ENCODE measurements around the gene AXIN1.
A peak's percentile ranks its signal among the peaks of the same experiment; 100 is the strongest.
"Not testable (repeated sequence)": the region's sequence is repeated elsewhere in the genome, so short reads cannot be mapped to it uniquely, and the experiment has no call there.

AXIN1 gene

GRCh38 chr16:354291-354881 lies 1.9 kb upstream of the AXIN1 start:
- no peak for DNase-seq (ENCODE audit: low spot score)

DNA sequence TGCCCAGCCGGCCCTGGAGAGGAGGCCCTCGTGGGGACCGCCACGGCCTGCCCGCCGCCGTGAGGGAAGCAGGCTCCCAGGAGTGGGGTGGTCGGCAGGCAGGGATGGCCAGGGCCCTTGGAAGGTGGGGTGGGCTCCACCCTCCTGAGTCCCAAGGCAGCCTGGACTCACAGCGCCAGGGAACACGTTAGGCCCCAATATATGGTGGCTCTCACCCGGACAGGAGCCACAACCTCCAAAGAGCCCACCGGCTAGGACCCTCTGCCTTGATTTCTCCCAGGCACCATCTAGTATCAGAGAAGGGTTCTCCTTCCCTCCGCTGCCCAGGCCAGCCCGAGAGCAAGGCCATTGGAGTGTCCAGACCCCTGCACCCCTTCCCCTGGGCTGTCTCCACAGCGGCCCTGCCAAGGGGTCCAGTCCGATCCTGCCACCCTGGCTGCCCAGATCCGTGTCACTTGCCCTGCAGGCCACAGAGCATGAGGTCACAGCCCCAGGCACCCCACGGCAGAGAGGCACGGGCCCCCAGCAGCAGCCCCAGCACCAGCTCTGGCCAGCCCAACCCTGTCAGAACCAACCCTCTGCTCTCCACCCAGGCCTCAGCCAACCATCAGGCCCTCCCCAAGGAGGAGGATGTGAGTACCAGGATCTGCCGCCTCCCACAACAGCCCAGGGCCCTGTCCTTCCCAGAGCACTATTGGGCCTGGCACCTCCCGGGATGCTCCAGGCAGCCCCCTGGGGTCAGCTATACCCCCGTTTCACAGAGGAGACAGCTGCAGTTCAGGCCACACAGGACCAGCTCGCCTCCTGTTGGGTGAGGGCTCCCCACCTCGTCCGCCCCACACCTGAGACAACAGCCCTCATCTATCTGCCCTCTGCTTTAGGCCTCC lies 1.1 kb upstream of the AXIN1 start:
- no peak for DNase-seq (ENCODE audit: low spot score)

DNA sequence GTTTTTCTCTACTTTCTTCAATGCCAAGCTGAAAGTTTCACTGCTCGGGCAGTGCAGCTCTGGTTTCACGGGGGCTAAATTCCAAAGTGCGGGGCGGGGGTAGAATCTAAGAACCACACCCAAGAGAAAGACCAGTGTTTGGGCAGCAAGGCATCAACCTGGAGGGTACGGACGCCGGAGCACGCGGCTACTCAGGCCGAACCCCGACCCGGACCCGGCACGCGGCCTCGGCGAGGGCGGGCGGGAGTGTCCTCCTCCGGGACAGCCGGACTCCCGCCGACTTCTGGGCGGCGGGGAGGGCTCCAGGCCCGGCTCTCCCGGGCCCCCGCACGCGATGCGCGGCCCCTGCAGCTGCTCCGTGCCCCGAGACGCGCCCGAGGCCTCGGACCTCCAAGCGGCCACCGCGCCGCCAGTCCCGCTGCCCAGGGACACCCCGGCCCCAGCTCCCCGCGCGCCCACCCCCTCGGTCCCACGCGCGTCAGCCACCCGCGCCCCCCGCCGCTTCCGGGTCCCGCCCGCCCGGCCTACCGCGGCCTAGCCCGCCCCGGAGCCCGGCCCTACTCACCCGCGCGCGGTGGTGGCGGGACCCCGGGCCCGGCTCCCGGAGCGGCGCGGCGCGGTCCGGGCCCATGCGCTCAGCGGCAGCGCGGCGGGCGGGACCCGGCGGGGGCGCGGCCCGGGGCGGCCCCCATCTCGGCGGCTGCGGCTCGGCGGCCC lies 561 bp downstream of the AXIN1 start:
- DNase-seq (ENCODE audit: low spot score), result peak; percentile 71

DNA sequence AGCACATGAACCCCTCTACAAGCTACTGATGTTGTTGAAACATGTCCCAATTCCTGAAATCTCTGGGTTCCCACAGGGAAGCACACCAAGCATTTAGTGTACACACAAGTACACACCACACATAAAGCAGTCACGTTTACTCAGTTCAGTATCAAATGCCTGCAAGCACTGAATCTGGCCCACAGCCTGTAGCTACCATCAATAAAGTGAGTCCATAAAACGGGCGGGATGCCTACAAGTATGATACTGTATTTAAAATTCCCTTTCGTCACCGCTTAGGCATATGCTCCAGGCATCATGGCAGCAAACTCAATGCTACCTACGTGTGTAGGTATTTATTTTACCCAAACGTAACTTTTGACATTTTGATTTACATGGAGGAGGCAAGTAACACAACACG lies 2.3 kb downstream of the AXIN1 start:
- DNase-seq (ENCODE audit: low spot score), result no peak

DNA sequence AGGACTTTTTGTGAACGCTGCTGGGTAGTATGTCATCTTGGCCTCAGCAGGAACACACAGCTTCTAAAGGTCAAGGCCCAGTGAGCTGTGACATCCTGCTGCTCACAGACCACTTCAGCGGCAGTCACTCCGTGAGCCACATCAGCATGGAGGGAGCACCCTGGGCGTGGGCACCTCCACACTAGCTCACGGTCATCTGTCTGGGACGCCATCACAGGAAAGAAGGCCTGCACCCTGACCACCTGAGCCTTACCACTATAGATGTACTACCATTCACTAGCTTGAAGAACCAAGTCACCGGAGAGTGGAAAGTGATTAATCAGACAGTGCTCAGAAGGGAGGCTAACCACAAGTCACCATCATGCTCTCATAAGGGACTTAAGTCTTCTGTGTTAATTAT lies 3.3 kb downstream of the AXIN1 start:
- no peak for DNase-seq (ENCODE audit: low spot score)

GRCh38 chr16:348495-348894 lies 4.0 kb downstream of the AXIN1 start:
- DNase-seq (ENCODE audit: low spot score), result not testable (repeated sequence)

DNA sequence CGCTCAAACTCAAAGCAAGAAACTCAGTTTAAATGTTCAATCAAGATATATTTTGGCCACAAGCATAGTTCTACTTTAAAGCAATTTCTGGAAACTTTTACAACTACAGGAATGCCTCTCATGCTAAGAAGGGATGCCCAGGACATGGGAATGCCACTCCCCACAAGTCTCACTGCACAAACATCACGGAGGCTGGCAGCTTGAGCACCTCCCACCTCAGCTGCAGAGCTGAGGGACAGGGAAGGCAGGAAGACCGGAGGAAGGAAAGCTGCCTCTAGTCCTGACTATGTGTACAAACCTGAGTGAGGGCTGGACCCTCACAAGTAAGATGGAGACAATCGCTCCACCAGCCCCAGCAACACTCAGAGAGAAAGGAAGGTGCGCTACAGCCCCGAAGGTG lies 5.3 kb downstream of the AXIN1 start:
- no peak for DNase-seq (ENCODE audit: low spot score)

DNA sequence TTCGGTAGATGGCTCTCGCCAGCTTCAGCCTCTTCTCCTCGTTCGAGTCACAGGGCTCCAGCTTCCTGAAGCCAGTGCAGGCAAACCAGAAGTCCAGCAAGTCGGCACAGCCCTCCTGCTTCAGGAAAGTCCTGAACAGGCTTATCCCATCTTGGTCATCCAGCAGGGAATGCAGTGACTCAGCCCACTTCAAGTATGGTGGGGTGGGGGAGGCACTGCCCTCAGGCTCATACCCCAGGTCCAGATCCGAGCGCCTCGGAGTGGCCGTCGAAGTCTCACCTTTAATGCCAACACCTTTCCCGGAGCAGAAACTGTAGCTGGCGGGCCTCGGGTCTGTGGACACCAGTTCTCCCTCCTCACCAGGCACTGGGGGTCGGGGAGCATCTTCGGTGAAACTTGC lies 5.9 kb downstream of the AXIN1 start:
- DNase-seq (ENCODE audit: low spot score), result no peak

DNA sequence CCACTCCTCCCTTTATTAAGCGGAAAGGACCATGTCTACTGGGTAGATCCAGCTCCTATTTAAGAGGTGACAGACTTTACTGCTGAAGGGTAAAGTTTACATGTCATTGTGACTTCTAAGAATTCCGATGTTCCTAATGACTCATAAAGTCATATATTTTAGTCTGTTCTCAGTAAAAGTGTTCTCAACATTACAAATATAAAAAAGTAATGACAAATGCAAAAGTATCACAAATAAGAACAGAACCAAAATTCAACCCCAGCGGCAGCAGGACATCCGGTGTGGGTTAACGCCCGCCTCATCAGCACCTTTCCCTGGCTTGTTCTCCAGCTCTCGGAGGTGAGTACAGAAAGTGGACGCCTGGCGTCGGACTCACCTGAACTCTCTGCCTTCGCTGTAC lies 6.8 kb downstream of the AXIN1 start:
- no peak for DNase-seq (ENCODE audit: low spot score)

DNA sequence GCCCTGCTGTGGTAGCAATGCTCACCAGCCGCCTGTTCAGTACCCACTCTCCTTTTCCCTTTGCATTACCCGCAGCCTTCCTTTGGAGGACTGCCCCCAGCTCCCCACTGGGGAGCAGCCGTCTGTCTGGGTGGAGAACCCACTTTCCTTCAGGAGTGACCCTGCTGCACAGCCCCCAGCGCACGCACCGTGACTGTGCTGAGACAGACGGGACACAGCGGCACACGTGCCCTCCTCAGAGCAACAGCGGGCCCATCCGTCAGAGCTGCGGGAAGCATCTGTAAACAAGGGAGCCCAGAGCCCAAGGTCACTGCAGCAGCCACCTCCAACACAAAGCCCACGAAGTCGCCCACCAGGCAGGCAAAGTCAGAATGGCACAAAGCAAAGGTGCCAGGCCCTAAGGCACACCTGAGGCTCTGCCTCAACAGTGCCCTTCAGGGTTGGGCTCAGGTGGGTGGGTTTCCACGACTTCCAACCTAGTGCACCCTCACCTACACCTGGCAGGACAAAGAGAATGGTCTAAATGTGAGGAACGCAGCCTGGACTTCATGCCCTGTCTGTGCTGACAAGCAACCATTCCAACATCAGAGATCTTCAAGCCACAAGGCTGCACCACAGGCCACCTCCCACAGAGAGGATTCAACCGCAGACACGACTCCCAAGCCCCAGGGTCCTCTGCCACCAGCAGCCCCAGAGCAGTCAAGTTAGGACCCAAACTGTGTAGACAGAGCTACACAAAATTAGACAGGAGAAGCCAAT lies 9.9 kb downstream of the AXIN1 start:
- no peak for DNase-seq (ENCODE audit: low spot score)

- DNase-seq (ENCODE audit: low spot score), result not testable (repeated sequence)
Observed at GRCh38 chr16:341974-342336, 10.6 kb downstream of the AXIN1 start.

- not testable (repeated sequence) for DNase-seq (ENCODE audit: low spot score)
Observed at GRCh38 chr16:341095-341973, 11.2 kb downstream of the AXIN1 start.

DNA sequence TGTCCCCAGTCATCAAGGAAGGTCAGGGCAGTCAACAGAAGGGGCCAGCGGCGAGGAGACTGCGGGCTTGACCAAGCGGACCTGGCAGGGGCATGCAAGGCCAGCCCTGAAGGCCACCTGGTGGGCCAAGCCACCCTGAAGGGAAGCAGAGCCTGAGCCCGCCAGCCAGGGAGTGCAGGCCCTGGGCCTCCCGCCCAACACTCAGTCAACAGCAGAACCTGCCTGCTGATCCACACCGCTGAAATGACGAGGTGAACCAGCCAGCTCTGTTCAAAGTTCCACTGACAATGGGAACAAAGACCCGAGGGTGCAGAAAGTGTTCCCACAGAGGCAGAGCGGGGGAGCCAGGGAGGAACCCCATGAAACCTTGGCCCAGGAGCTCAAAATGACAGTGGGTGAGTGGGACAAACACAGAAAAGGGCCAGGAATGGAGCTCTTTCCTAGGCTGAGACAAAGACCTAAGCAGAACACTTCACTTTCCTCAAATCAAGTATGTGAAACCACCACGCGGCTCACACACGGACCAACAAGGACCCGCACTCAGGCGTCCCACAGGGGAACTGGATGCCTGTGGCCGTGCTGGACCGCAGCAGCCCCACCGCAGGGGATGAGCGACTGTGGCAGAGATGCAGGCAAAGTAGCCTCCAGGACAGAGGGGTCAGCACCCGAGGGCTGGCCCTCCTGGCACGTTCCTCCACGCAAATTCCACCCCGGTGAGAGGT lies 12.0 kb downstream of the AXIN1 start:
- no peak for DNase-seq (ENCODE audit: low spot score)

- DNase-seq (ENCODE audit: low spot score), result no peak
Observed at GRCh38 chr16:339680-340079, 12.8 kb downstream of the AXIN1 start.

- DNase-seq (ENCODE audit: low spot score), result no peak
Observed at GRCh38 chr16:337975-338575, 14.4 kb downstream of the AXIN1 start.

DNA sequence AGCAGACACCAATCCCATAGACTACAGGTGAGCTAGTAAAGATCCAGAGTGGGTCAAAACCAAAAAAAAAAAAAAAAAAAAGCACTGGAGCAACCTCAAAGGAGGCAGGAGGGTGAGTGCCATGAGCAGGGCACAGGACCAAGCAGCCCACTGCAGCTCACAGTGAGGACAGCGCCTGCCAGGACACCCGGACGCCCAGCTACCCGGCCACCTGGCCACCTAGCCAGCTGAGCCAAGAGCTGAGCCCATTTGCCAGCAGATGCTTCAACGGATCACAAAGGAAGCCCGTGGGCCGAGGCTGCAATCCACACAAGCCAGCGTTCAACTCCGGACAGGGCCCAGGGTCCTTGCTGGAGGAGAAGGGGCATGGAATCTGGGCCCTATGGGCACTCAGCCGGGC lies 15.1 kb downstream of the AXIN1 start:
- DNase-seq (ENCODE audit: low spot score), result no peak

DNA sequence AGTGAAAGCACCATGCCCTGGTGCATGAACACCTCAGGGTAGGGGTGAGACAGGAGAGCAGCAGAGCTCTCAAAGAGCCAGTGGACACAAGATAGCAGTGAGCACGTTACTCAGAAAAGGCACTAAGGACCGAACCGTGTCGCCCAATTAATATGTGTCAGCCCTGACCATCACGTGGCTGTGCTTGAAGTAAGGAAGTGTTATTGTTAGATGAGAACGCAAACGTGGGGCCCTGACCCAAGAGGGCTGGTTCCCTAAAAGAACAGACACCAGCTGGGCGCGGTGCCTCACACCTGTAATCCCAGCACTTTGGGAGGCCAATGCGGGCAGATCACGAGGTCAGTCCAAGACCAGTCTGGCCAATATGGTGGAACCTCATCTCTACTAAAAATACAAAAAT lies 16.3 kb downstream of the AXIN1 start:
- DNase-seq (ENCODE audit: low spot score), result no peak

GRCh38 chr16:334861-335632 lies 17.5 kb downstream of the AXIN1 start:
- not testable (repeated sequence) for DNase-seq (ENCODE audit: low spot score)

GRCh38 chr16:334164-334832 lies 18.2 kb downstream of the AXIN1 start:
- DNase-seq (ENCODE audit: low spot score), result not testable (repeated sequence)

Measured in ecto neural progenitor cell (in vitro differentiated cells).